Measurements from ENCODE around the gene PARVG.
A peak's percentile ranks its signal among the peaks of the same experiment; 100 is the strongest.

The PARVG gene

GRCh38 chr22:44195189-44195871 lies 14.6 kb downstream of the PARVG start:
- ChIA-PET POLR2A (no interaction called here), CTCF (interaction anchor here (0.5 kb wide), 1 partner anchor 1669 kb away, joined by 3 read pairs; no protein-coding TSS in a partner anchor)
- Histone ChIP-seq H3K9me3 (ENCODE audit: control insufficient read depth, insufficient read depth, low read depth, low read length) (no peaks in the 10 kb centered on the region), H3K27ac (ENCODE audit: extremely low read depth, low read depth, low read length) (no peak overlapping the region), H3K36me3 (ENCODE audit: control insufficient read depth in 2 of 2, insufficient read depth in 1 of 2, low read length in 2 of 2) (no peaks in the 10 kb centered on the region), H3K4me3 (ENCODE audit: low read depth, low read length) (no peak overlapping the region), H3K4me1 (ENCODE audit: control insufficient read depth, insufficient read depth, low read length) (no peaks in the 10 kb centered on the region)
- TF ChIP-seq ZNF621 (tag by site-specific recombination; IDR thresholded peaks at IDR 0.05), result no peak
- TF ChIP-seq ZIC2 (tag by site-specific recombination; IDR thresholded peaks at IDR 0.05), result peak; percentile 59
- peak; percentile 96 for TF ChIP-seq SCRT2 (tag by site-specific recombination; IDR thresholded peaks at IDR 0.05)
- peak; percentile 93 for TF ChIP-seq SCRT1 (tag by site-specific recombination; IDR thresholded peaks at IDR 0.05; ENCODE audit: borderline replicate concordance)
- TF ChIP-seq ZBTB21 (tag by site-specific recombination; IDR thresholded peaks at IDR 0.05), result no peak
- TF ChIP-seq, protein P1, sequence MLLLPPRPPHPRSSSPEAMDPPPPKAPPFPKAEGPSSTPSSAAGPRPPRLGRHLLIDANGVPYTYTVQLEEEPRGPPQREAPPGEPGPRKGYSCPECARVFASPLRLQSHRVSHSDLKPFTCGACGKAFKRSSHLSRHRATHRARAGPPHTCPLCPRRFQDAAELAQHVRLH (tag by site-specific recombination; IDR thresholded peaks at IDR 0.05), result no peak
- TF ChIP-seq WT1 (tag by site-specific recombination; IDR thresholded peaks at IDR 0.05), result peak; percentile 21; the same call in 1 of the 2 replicates
- no peak for TF ChIP-seq ZBTB10 (tag by site-specific recombination; IDR thresholded peaks at IDR 0.05)
- TF ChIP-seq ZNF518A (tag by site-specific recombination; conservative IDR thresholded peaks at IDR 0.05; ENCODE audit: low read depth), result no peak

DNA sequence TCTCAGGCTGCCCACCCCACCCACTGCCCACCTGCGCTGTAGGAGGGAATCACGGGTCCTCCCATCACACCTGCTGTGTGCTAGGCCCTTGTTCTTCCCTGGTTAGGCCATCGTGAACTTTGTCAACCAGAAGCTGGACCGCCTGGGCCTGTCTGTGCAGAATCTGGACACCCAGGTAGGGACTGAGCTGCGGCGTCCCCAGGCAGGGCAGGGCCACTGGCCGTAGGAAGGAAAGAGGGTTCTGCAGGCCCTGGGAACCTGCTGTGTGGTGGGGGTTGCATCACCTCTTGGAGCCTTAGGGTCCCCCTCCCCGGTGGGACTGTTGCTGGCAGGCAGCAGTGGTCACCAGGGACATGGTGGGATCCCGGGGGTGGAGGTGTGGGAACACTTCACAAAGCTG lies 15.5 kb downstream of the PARVG start:
- H3K9me3 ChIP-seq (ENCODE audit: control insufficient read depth, insufficient read depth, low read depth, low read length), result no peaks in the 10 kb centered on the region
- ChIA-PET CTCF (interaction anchor here (0.5 to 0.6 kb wide), 2 partner anchors 221 to 1668 kb away, joined by 3 to 4 read pairs; no protein-coding TSS in a partner anchor), POLR2A (no interaction called here)
- H3K4me3 ChIP-seq (ENCODE audit: low read depth, low read length), result no peak overlapping the region
- TF ChIP-seq EGR2 (tag by site-specific recombination; IDR thresholded peaks at IDR 0.05; ENCODE audit: low read depth) (peak; percentile 33; the same call in 1 of the 2 replicates), GLIS2 (tag by site-specific recombination; IDR thresholded peaks at IDR 0.05) (no peak)
- no peak overlapping the region for H3K27ac ChIP-seq (ENCODE audit: extremely low read depth, low read depth, low read length)
- H3K4me1 ChIP-seq (ENCODE audit: control insufficient read depth, insufficient read depth, low read length), result no peaks in the 10 kb centered on the region
- no peaks in the 10 kb centered on the region for H3K36me3 ChIP-seq (ENCODE audit: control insufficient read depth in 2 of 2, insufficient read depth in 1 of 2, low read length in 2 of 2)

DNA sequence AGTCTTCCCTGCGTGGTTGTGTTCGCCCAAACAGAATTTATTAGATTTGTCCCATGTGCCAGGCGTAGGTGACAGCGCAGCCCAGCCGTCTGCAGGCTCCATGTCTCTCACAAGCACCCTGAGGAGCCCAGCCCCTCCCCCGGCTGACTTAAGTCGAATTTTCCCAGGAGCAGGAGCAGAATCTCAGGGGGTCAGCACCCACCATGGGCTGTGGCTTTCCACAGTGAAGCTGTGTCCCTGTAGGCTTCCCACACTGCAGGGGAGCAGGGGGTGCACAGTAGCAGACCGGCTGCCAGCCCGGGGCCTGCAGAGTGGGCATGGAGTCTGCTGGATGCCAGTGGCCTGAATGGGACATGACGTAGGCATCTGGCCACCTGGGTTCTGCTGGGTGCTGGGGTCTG lies 16.0 kb downstream of the PARVG start:
- Histone ChIP-seq H3K4me1 (ENCODE audit: control insufficient read depth, insufficient read depth, low read length) (no peaks in the 10 kb centered on the region), H3K27ac (ENCODE audit: extremely low read depth, low read depth, low read length) (no peak overlapping the region), H3K4me3 (ENCODE audit: low read depth, low read length) (no peak overlapping the region), H3K9me3 (ENCODE audit: control insufficient read depth, insufficient read depth, low read depth, low read length) (no peaks in the 10 kb centered on the region), H3K36me3 (ENCODE audit: control insufficient read depth in 2 of 2, insufficient read depth in 1 of 2, low read length in 2 of 2) (no peaks in the 10 kb centered on the region)
- ChIA-PET POLR2A (no interaction called here), CTCF (no interaction called here)
- TF ChIP-seq KLF7 (tag by site-specific recombination; IDR thresholded peaks at IDR 0.05; ENCODE audit: borderline replicate concordance), result no peak
- peak; percentile 58 for TF ChIP-seq ZIC2 (tag by site-specific recombination; IDR thresholded peaks at IDR 0.05)
